Fibroblast of gingiva (primary cell): ENCODE results near the gene REM2.

Experiments used
- DNase-seq: peaks from one replicate; pipeline ENCODE4 v3.0.0-alpha.2; 2011; ENCODE audit warnings: low read depth

REM2 gene

GRCh38 chr14:22929104-22929960 is 46.3 kb downstream of the REM2 start, which contains the start of gene PRMT5:
TSS of gene PRMT5 (minus strand) at chr14:22929376. CDS start at chr14:22929361, 15 bp downstream.
- DNase-seq, result peak; percentile 100

GRCh38 chr14:22929961-22930364 is 46.9 kb downstream of the REM2 start:
- DNase-seq, result no peak

GRCh38 chr14:22932146-22932545 is 49.1 kb downstream of the REM2 start:
- no peak for DNase-seq

- DNase-seq, result no peak
Measured at GRCh38 chr14:22935156-22935555, 52.1 kb downstream of the REM2 start.
